NCI-H1092 (cell line): ENCODE results near the gene PEX11B.
"Not testable (repeated sequence)": the region's sequence is repeated elsewhere in the genome, so short reads cannot be mapped to it uniquely, and the experiment has no call there.

ENCODE experiments used
- DNase-seq: peaks from one replicate; lab custom pipeline; 2025; lab: John Stamatoyannopoulos, UW

PEX11B gene

GRCh38 chr1:145952903-145953302 is 34.4 kb upstream of the PEX11B start:
- DNase-seq: no peak

- no peak for DNase-seq
Observed at GRCh38 chr1:145951526-145951925, 33.0 kb upstream of the PEX11B start.

GRCh38 chr1:145949219-145949618 is 30.7 kb upstream of the PEX11B start:
- DNase-seq: no peak

GRCh38 chr1:145947551-145947950 is 29.0 kb upstream of the PEX11B start:
- no peak for DNase-seq

- no peak for DNase-seq
Observed at GRCh38 chr1:145946477-145946986, 28.0 kb upstream of the PEX11B start.

- no peak for DNase-seq
Observed at GRCh38 chr1:145944532-145944931, 26.0 kb upstream of the PEX11B start.

- DNase-seq: no peak
Observed at GRCh38 chr1:145942871-145943270, 24.4 kb upstream of the PEX11B start.

- DNase-seq: no peak
Observed at GRCh38 chr1:145942405-145942804, 23.9 kb upstream of the PEX11B start.

GRCh38 chr1:145937436-145937835 is 18.9 kb upstream of the PEX11B start:
- no peak for DNase-seq

- no peak for DNase-seq
Observed at GRCh38 chr1:145936247-145936646, 17.7 kb upstream of the PEX11B start.

- DNase-seq: no peak
Observed at GRCh38 chr1:145935708-145936107, 17.2 kb upstream of the PEX11B start.

- DNase-seq: not testable (repeated sequence)
Observed at GRCh38 chr1:145932522-145933009, 14.0 kb upstream of the PEX11B start.

- no peak for DNase-seq
Observed at GRCh38 chr1:145927916-145928643, 9.6 kb upstream of the PEX11B start.

- DNase-seq: peak; percentile 99
Observed at GRCh38 chr1:145927063-145927886, 8.8 kb upstream of the PEX11B start, which contains the start of gene RBM8A. Gene RBM8A, minus strand, starts transcription at chr1:145927484. Its CDS starts 58 bp downstream, at chr1:145927426.

- no peak for DNase-seq
Observed at GRCh38 chr1:145926686-145927062, 8.2 kb upstream of the PEX11B start.

- DNase-seq: no peak
Observed at GRCh38 chr1:145922266-145922665, 3.7 kb upstream of the PEX11B start.

- not testable (repeated sequence) for DNase-seq
Observed at GRCh38 chr1:145920297-145920696, 1.8 kb upstream of the PEX11B start.

GRCh38 chr1:145918992-145919939 is 749 bp upstream of the PEX11B start:
- DNase-seq: no peak

- DNase-seq: no peak
Observed at GRCh38 chr1:145917595-145917994, 922 bp downstream of the PEX11B start.

- DNase-seq: no peak
Observed at GRCh38 chr1:145916745-145917144, 1.8 kb downstream of the PEX11B start.

GRCh38 chr1:145912128-145912641 is 6.3 kb downstream of the PEX11B start:
- DNase-seq: no peak
